Measurements from ENCODE around the gene ITIH1.

ITIH1 gene

GRCh38 chr3:52836471-52836845 lies 59.1 kb downstream of the ITIH1 start:
- peaks cover 8% of the 10 kb centered on the region for H3K4me1 ChIP-seq (ENCODE audit: insufficient read depth, low read length)
- H3K36me3 ChIP-seq (ENCODE audit: insufficient read depth, low read length) = peaks cover 22% of the 10 kb centered on the region
- no peak overlapping the region for H3K4me3 ChIP-seq (ENCODE audit: low read depth in 1 of 2, low read length in 2 of 2)
- no peak overlapping the region for H3K27ac ChIP-seq (ENCODE audit: low read depth, low read length)
- no peaks in the 10 kb centered on the region for H3K27me3 ChIP-seq (ENCODE audit: control insufficient read depth in 1 of 2, insufficient read depth in 2 of 2, low read length in 2 of 2)
- no peaks in the 10 kb centered on the region for H3K9me3 ChIP-seq (ENCODE audit: low read length)
- H3K9ac ChIP-seq (ENCODE audit: low read length) = no peak overlapping the region

- Histone ChIP-seq H3K27me3 (ENCODE audit: control insufficient read depth in 1 of 2, insufficient read depth in 2 of 2, low read length in 2 of 2) (no peaks in the 10 kb centered on the region), H3K36me3 (ENCODE audit: insufficient read depth, low read length) (peaks cover 28% of the 10 kb centered on the region), H3K9ac (ENCODE audit: low read length) (no peak overlapping the region), H3K4me3 (ENCODE audit: low read depth in 1 of 2, low read length in 2 of 2) (no peak overlapping the region), H3K27ac (ENCODE audit: low read depth, low read length) (no peak overlapping the region), H3K9me3 (ENCODE audit: low read length) (no peaks in the 10 kb centered on the region), H3K4me1 (ENCODE audit: insufficient read depth, low read length) (peaks cover 3% of the 10 kb centered on the region)
These were observed 59.6 kb downstream of the ITIH1 start for GRCh38 chr3:52836986-52837385.

DNA sequence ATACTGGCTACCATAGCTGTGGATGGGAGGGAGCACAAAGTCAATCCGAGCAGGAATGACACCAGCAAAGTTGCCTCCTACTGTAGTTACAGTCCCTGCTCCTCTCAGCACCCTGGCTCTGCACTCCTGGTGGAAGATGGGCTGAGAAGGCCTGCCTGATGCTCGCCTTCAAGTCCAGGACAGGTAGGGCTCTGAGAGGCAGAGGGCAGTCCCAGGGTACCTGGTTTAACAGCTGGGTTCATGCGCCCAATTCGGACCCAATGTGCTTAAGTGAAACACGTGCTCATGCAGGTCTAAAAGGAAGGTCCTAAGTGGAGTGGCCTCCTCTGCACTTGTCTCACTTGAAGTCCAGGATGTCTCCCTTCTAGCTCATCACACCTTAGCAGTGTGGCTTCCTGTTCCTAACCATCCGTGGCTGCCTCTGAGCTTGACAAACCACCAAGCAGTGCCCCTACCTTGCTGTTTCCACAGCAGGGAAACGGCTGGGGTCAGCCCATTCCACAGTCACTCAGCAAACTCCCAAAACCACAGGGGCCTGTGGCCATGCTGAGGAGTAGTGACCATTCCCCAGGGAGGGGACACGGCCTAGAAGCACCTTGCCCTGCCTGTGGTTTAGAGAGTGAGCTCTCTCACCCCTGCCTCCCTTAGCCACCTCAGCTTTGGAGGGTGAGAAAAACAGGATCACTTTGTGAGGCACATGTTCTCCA lies 61.3 kb downstream of the ITIH1 start:
- Histone ChIP-seq H3K4me1 (ENCODE audit: insufficient read depth, low read length) (no peaks in the 10 kb centered on the region), H3K9me3 (ENCODE audit: low read length) (no peaks in the 10 kb centered on the region), H3K4me3 (ENCODE audit: low read depth in 1 of 2, low read length in 2 of 2) (no peak overlapping the region), H3K36me3 (ENCODE audit: insufficient read depth, low read length) (peaks cover 41% of the 10 kb centered on the region), H3K27ac (ENCODE audit: low read depth, low read length) (no peak overlapping the region), H3K27me3 (ENCODE audit: control insufficient read depth in 1 of 2, insufficient read depth in 2 of 2, low read length in 2 of 2) (no peaks in the 10 kb centered on the region), H3K9ac (ENCODE audit: low read length) (no peak overlapping the region)

DNA sequence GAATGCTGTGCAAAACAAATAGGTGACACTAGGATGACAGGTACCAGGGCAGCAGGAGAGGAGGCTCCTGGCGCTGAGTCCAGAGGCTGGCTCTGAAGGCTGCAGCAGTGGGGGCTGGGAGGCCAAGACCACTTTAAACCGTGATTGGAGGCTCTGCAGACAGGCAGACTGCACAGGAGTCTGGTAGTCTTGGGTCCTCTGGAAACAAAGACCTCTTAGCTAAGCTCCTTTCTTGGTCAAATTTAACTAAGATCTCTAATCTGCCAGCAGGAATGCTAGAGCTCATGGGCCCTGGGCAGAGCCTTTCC lies 61.8 kb downstream of the ITIH1 start:
- H3K4me1 ChIP-seq (ENCODE audit: insufficient read depth, low read length) = peaks cover under 1% of the 10 kb centered on the region
- H3K27me3 ChIP-seq (ENCODE audit: control insufficient read depth in 1 of 2, insufficient read depth in 2 of 2, low read length in 2 of 2) = no peaks in the 10 kb centered on the region
- no peak overlapping the region for H3K27ac ChIP-seq (ENCODE audit: low read depth, low read length)
- peaks cover 41% of the 10 kb centered on the region for H3K36me3 ChIP-seq (ENCODE audit: insufficient read depth, low read length)
- H3K4me3 ChIP-seq (ENCODE audit: low read depth in 1 of 2, low read length in 2 of 2) = no peak overlapping the region
- H3K9ac ChIP-seq (ENCODE audit: low read length) = no peak overlapping the region
- H3K9me3 ChIP-seq (ENCODE audit: low read length) = no peaks in the 10 kb centered on the region

- peaks cover 8% of the 10 kb centered on the region for H3K4me1 ChIP-seq (ENCODE audit: insufficient read depth, low read length)
- no peaks in the 10 kb centered on the region for H3K9me3 ChIP-seq (ENCODE audit: low read length)
- H3K36me3 ChIP-seq (ENCODE audit: insufficient read depth, low read length) = peaks cover 41% of the 10 kb centered on the region
- no peak overlapping the region for H3K9ac ChIP-seq (ENCODE audit: low read length)
- H3K27ac ChIP-seq (ENCODE audit: low read depth, low read length) = no peak overlapping the region
- H3K4me3 ChIP-seq (ENCODE audit: low read depth in 1 of 2, low read length in 2 of 2) = no peak overlapping the region
- H3K27me3 ChIP-seq (ENCODE audit: control insufficient read depth in 1 of 2, insufficient read depth in 2 of 2, low read length in 2 of 2) = no peaks in the 10 kb centered on the region
These were observed 62.6 kb downstream of the ITIH1 start for GRCh38 chr3:52839892-52840545.

GRCh38 chr3:52841211-52841980 lies 64.0 kb downstream of the ITIH1 start:
- Histone ChIP-seq H3K36me3 (ENCODE audit: insufficient read depth, low read length) (peaks cover 41% of the 10 kb centered on the region), H3K9ac (ENCODE audit: low read length) (no peak overlapping the region), H3K4me3 (ENCODE audit: low read depth in 1 of 2, low read length in 2 of 2) (no peak overlapping the region), H3K27me3 (ENCODE audit: control insufficient read depth in 1 of 2, insufficient read depth in 2 of 2, low read length in 2 of 2) (no peaks in the 10 kb centered on the region), H3K27ac (ENCODE audit: low read depth, low read length) (no peak overlapping the region), H3K9me3 (ENCODE audit: low read length) (no peaks in the 10 kb centered on the region), H3K4me1 (ENCODE audit: insufficient read depth, low read length) (peaks cover 22% of the 10 kb centered on the region)

Measured in muscle layer of colon (tissue), 2 donors.